Measurements from ENCODE around the gene C8G.

Gene C8G

DNA sequence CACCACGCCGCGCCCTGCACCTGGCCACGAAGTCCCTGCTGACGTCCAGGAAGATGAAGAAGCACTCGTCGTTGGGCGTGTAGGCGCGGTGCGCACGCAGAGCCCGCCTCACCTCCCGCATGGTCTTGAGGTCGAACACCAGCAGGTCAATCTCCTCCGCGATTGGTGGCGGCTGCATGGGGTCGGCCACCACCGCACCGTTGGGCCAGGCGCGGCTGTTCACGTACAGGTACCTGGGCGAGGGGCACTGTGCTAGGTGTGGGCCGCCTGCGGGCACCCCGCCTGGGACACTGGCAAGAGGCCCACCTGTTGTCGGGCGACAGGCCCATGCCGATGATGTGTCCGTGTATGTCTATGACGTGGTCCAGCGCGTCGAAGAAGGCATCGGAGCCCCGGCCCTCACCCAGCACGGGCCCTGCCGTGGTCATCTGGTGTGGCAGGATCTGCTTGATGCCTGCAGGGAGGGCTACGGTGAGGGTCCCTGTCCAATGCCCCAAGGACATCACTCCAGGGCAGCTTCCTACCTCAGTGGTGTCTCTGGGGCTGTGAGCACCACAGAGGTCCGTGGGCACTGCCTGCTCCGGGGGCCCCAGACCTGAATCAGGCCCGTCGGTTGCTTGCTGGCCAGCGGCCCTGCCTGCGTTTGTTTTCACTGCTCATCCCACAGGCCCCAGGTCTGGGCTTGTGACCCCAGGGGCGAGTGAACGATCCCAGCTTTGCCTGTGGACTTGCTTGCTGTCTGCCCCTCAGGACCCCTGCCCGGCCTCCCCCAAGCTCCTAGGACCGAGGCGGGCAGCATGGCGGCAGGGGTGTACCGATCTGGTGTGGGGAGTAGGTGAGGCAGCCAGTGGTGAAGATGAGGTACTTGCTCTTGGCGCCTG, 3.6 kb upstream of the C8G start:
- no peak for DNase-seq (ENCODE audit: low spot score)

DNA sequence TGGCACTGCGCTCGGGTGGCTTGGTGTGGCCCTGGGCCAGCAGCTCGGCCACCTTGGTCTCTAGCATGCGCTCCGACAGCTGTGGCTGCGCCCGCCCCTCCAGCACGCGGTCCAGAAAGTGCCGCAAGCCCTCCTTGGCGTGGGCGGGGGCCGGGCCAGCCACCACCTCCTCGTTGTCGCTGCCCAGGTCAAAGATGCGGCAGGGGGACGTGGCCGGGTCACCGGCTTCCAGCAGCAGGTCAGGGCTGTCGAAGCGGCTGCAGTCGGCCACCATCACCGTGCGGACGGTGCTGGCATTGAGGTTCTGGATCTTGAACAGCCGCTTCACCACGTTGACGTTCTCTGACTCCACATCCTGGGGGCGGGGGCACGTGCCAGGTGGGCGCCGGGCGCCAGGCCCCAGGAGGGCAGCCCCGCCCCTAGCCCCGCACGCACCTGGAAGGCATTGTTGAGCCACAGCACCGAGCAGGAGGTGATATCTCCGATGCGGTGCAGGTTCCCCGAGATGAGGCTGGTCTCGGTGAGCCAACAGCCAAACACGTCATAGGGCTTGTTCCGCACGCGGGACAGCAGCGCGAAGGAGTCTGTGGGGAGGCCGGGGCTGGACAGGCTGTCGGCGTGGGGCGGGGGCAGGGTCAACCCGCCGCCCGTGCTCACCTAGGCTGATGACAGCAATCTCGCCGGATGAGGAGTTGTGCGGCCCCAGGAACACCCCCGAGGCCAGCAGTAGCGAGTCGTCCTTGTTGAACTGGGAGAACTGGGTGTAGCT, 2.7 kb upstream of the C8G start:
- DNase-seq (ENCODE audit: low spot score), result no peak

DNA sequence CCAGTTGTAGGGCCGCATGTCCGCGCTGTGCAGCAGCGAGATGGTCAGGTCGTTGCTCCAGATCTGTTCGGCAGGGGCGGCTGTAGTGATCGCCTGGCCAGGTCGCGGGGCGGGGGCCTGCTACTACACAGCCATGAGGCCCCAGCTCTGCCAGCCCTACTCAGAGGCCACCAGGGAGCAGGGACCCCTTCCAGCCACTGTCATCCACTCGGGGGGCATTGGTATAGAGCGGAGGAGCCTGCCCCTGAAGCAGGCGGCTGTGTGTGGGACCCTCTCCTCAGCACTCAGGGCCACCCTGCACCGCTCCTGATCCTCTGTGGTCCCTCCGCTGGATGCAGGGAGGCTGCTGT, 2.2 kb upstream of the C8G start:
- no peak for DNase-seq (ENCODE audit: low spot score)

DNA sequence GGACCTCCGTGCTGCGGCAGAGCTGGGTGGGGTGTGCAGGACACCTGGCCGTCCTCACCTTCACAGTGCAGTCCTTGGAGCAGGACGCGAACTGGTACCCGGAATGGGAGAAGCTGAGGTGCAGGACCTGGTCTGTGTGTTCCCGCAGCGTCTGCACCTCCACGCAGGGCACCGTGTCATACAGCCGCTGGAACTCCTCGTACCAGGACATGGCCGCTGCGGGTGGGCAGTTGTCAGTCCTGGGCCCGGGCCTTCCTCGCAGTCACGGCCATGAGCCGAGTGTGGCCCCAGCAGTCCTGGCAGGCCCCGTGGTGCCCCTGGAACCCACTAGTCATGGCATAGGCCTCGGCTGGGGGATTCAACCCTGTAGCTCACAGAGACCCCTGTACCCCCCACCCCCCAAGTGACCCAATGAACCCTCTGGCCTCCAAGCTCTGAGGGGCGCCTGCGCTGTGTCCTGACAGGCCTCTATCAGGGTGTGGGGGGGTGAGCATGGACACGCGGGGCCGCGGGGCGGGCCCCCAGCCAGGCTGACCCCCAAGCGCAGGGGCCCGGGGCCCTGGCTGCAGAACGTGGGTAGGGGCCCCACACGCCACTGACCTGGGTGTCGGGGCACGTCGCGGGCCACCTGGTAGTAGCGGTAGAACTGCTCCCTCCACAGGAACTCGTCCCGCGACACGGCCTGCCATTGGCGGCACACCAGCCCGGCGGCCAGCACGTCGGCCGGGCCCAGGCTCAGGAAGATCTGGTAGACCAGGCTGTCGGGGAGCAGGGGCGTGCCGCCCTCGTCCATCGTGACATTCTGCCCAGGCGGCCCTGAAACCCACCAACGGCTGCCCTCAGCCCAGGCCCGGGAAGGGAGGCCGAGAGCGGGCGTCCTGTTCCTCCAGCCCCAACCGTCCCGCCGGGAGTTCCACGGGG, 1.5 kb upstream of the C8G start:
- DNase-seq (ENCODE audit: low spot score), result no peak

DNA sequence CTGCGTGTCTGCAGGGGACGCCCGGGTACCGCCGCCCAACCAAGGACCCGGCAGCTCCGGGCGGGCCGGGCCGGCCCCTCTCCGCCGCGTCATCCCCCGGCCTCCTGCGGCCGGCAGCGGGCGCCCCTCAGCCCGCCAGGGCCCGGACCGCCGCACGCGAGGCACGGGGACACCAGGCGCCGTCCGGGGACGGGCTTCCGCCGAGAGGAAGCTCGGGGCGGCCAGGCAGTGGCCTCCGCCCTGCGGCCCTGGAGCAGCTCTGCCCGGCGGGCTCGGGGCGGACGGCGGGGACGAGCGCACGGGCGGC, 878 bp upstream of the C8G start:
- no peak for DNase-seq (ENCODE audit: low spot score)

DNA sequence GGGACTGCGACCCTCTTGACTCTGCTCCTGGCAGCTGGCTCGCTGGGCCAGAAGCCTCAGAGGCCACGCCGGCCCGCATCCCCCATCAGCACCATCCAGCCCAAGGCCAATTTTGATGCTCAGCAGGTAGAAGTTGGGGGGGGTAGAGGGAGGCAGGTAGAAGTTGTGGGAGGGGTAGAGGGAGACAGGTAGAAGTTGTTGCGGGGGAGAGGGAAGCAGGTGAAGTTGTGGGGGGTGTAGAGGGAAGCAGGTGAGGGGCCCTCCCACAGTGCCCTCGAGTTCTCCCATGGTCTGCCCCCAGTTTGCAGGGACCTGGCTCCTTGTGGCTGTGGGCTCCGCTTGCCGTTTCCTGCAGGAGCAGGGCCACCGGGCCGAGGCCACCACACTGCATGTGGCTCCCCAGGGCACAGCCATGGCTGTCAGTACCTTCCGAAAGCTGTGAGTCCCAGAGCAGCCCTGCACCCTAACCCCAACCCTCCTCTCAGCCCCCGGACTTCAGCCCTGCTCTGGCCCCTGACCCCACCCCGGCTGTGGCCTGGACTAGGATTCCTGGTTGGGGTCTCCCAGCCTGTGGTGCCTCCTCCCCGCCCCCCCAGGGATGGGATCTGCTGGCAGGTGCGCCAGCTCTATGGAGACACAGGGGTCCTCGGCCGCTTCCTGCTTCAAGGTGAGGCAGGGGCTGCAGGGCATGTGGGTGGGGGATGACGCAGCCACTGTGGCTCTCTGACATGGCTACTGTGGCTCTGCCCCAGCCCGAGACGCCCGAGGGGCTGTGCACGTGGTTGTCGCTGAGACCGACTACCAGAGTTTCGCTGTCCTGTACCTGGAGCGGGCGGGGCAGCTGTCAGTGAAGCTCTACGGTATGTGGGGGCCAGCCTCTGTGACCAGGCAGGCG, 537 bp downstream of the C8G start:
- DNase-seq (ENCODE audit: low spot score), result no peak

DNA sequence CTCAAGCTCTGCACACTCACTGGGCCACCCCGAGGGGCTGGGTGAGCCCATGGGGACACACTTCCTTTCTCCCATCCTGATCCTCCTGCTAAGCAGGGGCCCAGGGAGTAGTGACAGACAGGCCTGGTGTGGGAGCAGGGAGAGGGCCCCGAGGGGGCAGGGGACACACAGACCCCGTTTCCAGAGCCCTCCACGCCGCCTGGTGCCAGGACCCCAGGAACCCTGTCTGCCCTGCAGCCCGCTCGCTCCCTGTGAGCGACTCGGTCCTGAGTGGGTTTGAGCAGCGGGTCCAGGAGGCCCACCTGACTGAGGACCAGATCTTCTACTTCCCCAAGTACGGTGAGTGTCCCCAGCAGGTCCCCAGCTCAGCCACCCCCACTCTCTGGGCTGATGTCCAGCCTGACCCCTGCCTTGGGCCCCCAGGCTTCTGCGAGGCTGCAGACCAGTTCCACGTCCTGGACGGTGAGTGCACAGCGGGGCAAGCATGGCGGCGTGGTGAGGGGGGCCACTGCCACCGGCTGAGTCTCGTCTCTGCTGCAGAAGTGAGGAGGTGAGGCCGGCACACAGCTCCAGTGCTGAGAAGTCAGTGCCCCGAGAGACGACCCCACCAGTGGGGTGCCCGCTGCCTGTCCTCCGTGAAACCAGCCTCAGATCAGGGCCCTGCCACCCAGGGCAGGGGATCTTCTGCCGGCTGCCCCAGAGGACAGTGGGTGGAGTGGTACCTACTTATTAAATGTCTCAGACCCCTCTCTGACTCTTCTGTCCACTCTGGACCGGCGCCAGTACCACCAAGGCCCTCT, 1.4 kb downstream of the C8G start:
- no peak for DNase-seq (ENCODE audit: low spot score)

DNA sequence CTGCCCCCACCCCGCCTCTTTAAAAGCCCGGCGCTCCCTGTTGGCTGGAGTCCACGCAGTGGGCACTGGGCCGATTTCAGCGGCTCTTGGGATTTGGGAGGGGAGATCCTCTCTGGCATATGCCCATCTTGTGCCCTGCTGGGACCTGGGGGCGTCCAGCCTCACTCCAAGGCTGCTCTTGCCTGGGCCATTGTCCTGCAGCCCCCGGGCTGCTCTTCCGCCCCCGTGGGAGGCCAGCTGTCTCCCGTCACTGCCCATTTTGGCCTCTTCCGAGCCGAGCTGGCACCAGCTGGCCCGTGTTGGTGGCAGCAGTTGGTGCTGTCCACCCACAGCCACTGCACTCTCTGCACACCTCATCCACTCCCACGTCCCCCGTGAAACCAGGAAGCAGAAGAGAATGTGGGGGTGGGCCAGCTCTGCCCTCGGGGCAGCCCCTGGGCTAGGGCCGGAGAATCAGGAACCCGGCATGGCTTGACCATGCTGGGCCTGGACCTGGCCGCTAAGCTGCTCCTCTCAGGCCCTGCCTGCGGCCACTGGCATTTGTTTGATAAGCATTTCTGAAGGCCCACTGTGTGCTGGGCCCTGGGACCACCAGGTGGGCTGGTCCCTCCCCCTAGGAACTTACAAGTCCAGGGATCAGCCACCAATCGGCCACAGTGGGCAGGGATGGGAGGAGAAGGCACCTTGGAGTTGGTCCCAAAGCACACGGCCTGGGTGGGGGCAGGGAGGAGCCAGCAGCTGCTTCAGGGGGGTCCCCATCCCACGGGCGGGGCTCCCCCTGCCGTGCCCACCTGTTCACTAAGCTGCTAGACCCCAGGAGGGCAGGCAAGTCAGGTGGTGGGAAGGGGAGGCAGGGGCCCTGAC, 2.2 kb downstream of the C8G start:
- no peak for DNase-seq (ENCODE audit: low spot score)

DNA sequence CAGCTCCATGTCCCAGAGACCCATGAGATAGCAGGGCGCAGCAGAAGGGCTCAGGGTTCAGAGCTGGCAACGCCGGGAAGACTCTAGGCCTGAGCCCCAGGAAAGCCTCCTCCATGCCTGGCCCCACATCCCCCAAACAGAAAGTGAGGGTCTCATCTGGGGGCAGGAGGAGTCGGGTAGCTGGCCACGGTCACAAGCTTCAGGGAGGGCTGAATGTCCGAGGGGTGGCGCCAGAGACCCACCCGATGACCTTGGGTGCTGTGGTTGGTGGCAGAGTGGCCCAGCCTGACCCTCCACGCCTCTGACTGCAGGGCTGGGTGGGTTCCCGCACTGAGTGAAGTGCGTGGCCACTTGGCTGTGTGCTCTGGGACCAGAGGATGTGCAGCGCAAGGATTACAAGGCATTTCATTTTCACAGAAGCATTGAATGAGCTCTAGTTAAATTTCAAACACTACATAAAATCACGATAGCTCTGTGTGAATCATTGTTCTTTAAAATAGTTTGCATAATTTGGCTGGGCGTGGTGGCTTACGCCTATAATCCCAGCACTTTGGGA, 3.0 kb downstream of the C8G start:
- no peak for DNase-seq (ENCODE audit: low spot score)

DNA sequence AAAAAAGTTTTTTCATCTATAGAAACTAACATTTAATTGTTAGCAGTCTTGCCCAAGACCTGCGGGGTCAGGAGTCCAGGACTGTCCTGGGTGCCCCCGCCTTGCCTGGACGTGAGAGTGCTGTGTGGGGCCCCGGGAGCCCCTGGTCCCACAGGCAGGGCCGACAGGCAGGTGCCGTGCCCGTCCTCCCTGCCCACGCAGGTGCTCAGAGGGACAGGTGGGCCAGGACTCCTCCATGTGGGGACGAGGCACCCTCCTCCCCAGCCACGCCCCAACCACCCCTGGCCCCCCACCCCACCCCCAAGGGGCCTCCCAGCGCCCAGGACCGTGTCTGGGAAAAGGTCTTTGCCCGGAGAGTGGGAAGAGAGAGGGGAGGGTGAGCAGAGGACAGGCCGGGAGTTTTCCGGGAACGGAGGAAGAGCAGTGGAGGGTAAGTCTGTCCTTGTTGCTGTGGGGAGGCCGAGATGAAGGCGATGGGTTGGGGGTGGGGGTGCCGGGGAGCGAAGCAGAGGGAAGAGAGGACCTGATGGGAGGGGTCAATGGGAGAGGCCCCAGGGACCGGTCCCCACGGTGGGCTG, 4.3 kb downstream of the C8G start:
- no peak for DNase-seq (ENCODE audit: low spot score)

DNA sequence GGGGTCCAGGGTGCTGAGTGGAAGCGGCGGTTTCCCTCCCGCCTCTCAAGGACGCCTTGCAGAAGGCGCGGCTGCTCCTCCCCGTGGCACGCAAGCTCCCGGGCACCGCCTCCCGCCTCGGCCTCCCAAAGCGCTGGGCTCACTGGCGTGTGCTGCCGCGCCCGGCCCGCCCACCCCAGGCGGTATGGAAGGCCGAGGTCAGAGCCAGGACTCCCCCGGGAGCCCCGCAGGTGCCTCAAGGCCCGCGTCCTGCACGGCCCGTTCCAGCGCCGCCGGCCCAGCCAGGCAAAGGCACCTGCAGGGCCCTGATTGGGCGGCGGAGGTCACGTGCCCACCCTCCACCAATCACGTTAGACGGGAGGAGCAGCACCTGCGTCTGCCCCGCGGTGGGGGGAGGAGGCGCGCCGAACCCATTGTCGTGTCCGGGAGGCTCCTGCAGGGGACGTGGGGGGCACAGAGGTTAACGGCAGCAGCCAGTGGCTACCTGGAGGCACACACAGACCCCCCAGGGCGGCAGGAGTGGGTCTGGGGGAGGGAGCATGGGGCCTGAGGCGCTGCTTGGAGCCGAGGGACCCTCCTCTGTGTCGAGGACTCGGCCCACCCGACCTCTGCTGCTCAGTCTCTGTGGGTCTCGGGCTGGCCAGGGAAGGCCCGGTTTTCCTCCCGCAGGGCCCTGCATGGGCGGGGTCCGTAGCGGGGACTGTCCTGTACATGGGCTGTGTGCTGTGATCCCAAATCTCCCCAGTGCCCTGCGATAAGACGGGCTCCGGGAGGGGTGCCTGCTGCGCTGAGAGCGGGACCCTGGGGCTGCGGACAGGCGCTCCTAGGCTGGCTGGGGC, 5.0 kb downstream of the C8G start:
- DNase-seq (ENCODE audit: low spot score), result peak; percentile 90

DNA sequence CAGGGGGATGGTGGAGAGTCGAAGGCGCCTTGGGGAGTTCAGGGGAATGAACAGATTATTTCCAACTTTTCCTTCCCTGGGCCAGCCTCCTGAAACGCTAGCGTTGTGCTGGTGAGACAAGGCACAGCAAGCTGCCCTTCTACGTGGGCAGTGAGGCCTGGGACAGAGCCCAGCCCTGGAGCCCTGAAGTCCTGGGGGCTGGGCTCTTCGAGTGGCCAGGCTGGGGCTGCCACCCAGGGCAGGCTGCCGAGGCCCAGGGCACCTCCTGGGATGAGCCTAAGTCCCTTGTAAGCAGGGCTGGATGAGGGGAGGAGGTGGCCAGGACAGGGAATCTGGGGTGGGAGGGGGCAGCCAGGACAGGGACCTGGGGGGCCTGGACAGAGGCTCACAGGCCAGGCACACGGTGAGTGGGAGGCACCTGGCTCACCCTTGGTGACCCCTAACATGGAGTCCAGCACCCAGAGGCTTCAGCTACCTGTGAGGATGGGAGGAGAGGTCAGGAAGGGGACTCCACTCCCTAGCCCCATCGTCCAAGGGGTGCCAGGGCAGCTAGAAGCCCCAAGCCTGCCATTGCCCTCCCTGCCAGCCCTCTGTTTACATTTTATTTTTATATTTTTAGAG, 5.7 kb downstream of the C8G start:
- DNase-seq (ENCODE audit: low spot score), result no peak

DNA sequence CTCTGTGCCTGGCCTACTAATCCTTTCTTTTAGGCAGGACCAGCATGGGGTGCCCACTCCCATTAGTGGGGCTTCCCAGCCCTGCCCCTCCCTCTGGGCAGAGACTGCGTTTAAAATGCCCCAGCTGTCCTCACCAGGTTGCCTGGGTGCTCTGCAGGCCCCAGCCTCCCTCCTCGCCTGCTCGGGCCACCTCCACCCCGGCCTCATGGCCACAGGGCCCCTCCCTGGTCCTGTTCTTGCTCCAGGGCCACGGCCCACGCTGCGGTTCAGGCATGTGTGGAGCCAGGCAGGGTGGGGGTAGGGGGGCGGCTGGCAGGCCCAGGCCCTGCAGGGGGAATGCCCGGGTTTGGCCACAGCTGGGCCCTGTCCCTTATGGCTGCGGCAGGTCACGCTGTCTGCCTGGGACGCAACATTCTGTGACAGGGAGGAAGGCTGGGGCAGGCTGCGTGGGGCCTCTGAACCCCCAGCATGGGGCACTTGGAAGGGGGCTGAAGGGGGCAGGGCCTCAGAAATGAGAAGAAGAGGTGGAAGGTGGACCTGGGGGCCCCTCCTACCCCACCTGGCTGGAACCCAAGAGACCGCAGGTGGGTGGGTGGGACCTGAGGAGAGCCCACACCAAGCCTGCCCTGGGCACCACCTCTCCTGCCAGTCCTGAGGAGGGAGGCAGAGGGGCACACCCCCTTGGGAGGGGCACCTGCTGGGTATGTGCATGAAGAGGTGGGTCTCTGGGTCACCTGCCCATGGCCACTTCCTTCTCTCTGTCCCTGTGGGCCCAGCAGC, 6.7 kb downstream of the C8G start, which contains the start of gene LCN12:
TSS of gene LCN12 (plus strand) at position 733 of the 780 bp plus-strand sequence. CDS start 55 bp downstream, outside the sequence.
- no peak for DNase-seq (ENCODE audit: low spot score)

DNA sequence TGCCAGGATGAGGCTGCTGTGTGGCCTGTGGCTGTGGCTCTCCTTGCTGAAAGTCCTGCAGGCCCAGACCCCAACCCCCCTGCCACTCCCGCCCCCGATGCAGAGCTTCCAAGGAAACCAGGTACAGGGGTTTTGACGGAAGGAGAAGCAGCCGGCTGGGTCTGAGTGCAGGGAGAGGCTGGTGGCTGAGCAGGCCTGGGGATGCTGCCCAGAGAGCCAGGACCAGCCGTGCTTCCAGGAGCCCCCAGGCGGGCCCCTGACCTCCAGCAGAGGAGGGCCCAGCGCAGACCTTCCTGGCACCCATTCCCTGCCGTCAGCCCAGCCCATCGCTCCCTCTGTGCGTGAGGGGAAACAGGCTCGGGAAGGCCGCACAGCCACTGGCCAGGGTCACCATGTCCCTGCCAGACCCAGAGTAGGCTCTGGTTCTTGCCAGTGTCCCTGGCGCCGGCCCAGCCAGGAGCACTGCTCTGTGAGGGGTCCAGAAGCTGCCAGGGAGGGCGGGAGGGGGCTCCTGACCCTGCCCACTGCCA, 7.3 kb downstream of the C8G start:
- no peak for DNase-seq (ENCODE audit: low spot score)

DNA sequence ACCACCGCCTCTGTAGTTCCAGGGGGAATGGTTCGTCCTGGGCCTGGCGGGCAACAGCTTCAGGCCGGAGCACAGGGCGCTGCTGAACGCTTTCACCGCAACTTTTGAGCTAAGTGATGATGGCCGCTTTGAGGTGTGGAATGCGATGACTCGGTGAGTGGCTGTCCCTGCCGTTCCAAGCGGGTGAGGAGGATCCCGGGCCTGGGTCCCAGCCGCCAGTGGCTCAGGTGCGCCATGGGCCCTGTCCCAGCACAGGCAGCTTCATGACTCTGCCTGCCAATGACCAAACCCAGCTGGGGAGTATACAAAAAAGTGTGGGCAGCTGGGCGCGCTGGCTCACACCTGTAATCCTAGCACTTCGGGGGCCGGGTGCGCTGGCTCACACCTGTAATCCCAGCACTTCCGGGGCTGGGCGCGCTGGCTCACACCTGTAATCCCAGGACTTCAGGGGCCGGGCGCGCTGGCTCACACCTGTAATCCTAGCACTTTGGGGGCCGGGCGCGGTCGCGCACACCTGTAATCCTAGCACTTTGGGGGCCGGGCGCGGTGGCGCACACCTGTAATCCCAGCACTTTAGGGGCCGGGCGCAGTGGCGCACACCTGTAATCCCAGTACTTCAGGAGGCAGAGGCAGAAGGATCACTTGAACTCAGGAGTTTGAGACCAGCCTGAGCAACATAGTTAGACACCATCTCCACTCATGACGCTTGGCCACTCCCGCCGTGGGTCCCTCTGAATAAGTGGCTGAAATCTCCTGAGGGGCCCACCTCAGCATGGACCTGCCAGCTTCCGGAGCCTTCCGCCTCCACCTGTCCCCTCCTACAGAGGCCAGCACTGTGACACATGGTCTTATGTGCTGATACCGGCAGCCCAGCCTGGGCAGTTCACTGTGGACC, 8.1 kb downstream of the C8G start:
- DNase-seq (ENCODE audit: low spot score), result no peak
